Measurements from ENCODE around the gene RASGRP4.

GRCh38 chr19:38392707-38393308 is 33.2 kb downstream of the RASGRP4 start:
- TF ChIP-seq CTCF (IDR thresholded peaks at IDR 0.05 in 2 of 3, conservative IDR thresholded peaks at IDR 0.05 in 1 of 3; ENCODE audit: control insufficient read depth in 2 of 3, extremely low read depth in 1 of 3, insufficient read depth in 1 of 3, low read depth in 3 of 3, low read length in 3 of 3) = no peak
- TF ChIP-seq EED (IDR thresholded peaks at IDR 0.05; ENCODE audit: low read depth) = no peak

Data from GM12878 (cell line).